GM12801 (cell line): ENCODE results near the gene TNIP3.

Experiments
- TF ChIP-seq, protein P1 (sequence below): IDR thresholded peaks from one replicate; pipeline ENCODE4 v1.5.1; 2011; ENCODE audit warnings: control low read depth; ENCODE audit not compliant: insufficient read length; ENCODE audit errors: extremely low read depth

Gene TNIP3

DNA sequence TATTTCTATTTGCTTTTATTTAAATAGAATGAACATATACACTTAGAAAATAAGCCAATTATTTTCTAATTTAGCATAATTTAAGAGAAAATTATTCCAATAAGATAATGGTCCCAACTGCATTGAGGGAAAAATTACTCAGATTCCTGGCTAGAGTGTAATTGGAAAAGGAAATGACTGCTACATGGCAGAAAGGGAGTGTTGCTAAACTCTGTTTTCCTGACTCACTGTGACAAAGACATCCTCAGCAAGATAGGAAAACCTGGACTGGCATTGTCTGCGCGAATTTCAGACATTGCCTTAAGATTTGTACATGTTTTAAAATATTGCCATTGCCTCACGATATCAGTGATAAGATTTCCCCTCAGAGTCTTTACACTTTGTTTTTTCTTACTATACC lies 8.2 kb downstream of the TNIP3 start:
- TF ChIP-seq, protein P1, sequence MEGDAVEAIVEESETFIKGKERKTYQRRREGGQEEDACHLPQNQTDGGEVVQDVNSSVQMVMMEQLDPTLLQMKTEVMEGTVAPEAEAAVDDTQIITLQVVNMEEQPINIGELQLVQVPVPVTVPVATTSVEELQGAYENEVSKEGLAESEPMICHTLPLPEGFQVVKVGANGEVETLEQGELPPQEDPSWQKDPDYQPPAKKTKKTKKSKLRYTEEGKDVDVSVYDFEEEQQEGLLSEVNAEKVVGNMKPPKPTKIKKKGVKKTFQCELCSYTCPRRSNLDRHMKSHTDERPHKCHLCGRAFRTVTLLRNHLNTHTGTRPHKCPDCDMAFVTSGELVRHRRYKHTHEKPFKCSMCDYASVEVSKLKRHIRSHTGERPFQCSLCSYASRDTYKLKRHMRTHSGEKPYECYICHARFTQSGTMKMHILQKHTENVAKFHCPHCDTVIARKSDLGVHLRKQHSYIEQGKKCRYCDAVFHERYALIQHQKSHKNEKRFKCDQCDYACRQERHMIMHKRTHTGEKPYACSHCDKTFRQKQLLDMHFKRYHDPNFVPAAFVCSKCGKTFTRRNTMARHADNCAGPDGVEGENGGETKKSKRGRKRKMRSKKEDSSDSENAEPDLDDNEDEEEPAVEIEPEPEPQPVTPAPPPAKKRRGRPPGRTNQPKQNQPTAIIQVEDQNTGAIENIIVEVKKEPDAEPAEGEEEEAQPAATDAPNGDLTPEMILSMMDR = no peak

DNA sequence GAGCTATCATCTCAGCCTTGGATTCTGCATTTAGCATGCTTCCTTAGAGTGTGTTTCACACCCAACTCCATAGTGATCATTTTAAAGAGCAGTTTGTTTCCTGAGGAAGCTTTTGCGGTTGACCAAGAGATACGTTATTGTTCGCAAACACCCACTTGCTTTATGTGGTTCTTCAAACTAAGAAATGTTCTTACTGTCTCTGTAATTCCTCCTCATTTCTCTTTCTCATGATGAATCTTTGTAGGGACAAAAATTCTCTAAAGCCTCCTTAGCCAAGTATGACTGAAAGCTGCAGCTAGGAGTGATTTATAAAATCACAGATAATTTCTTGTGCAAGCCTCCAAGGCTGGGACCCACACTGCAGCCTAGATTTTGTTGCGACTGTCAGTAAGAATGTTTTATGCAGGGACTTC lies 10.0 kb downstream of the TNIP3 start:
- TF ChIP-seq, protein P1 = no peak

DNA sequence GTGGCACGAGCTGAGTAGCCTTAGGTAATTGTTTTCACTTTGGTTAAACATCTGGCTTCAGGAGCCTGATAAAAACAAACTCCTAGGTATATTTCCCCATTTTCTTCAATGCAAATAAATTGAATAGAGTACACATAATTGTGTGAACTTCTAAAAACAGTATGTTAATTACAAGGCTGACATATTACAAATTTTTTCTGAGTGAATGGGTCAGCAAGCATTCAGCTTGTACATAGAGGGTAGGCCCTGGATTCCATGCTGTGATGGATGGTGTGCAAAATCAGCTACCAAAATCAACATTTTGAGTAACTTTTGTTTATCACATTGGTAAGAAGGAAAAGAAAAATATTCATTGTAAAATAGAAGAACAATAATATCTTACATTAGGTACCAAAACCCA lies 12.2 kb downstream of the TNIP3 start:
- TF ChIP-seq, protein P1 = no peak

DNA sequence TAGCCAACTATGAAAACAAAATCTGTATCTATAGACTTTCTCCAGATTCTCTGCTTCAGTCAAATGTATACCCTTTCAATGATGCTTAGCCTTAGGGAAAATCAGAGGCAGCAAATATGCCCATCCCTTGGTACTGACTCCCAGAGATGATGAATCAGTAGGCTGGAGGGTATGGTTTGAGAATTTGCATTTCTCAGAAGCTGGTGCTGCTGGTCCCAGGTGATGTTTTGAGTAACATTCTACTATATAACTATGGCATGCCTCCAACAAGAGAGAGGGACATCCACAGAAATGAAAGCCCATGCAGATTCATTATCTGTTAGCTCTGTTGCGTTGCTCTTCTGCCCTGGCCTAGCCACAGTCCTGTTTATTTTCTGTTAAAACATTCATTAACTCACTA lies 13.6 kb downstream of the TNIP3 start:
- TF ChIP-seq, protein P1 = no peak

DNA sequence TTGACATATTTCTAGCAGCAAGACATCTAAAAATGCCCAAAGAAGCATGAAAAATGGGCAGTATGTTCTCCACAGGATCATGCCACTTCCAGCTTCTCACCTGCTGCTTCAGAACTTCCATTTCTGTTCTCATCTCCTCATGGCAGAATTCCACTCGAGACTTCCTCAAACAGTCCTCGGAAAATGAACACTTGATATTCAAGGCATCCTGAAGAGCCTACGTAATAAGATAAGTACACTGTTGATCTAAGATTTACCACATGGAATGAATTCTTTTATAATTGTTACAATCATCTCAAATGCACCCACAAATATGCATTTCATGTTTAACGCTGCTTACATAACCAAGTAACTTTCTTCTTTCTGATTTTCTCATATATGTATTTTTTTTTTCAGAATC lies 14.1 kb downstream of the TNIP3 start:
- TF ChIP-seq, protein P1 = no peak

DNA sequence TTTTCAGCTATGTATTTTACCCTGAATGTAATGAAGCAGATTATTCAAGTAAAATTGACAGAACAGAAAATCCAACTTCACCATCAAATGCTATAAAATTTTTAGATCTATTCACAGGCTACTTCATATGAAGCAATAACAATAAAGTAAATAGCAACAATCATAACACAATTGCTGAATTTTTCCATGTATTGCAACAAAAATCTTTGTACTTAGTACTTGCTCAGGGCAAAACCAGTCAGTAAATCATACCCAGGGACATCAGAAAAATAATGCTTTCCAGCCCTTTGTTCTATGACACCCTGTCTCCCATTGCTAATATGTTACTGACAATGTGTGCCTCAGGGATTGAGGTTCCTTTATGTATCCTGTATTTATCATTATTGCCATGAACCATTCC lies 15.5 kb downstream of the TNIP3 start:
- TF ChIP-seq, protein P1 = no peak

DNA sequence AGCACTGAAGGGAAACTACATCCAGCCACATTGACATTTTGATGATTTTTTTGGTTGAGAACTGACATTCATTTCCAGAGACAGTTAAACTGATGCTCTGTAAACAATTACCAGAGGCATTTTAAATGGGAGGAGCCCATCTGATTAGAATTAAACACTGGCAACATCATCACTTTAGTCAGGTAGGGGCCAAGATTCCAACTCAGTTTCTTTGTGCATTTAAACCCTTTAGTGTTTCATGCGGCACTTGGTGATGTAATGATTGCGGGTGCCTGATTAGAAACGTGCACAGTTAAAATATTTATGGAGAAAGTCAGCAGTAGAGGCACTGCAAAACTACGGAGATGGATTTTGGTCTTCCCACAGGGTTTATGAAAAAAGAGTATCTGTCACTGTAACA lies 16.1 kb downstream of the TNIP3 start:
- TF ChIP-seq, protein P1 = no peak

DNA sequence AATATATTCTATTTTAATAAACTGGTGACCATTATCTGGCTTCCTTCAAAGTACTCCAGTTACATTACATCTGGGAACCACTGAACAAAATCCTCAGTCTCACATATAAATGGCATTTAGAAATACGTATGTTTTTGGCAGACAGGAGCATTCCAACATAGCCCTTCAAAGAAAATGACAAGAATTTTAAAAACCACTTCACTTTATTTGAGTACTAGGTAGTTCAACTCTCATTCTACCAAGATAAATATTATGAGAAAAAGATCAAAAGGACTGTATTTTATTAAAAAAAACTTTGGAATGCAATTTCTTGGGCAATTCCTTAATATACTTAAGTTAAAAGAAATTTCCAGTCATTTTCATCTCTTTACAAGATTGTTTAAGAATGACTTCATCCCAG lies 17.6 kb downstream of the TNIP3 start:
- TF ChIP-seq, protein P1 = no peak
